ENCODE results near the gene OR4K15.

DNA sequence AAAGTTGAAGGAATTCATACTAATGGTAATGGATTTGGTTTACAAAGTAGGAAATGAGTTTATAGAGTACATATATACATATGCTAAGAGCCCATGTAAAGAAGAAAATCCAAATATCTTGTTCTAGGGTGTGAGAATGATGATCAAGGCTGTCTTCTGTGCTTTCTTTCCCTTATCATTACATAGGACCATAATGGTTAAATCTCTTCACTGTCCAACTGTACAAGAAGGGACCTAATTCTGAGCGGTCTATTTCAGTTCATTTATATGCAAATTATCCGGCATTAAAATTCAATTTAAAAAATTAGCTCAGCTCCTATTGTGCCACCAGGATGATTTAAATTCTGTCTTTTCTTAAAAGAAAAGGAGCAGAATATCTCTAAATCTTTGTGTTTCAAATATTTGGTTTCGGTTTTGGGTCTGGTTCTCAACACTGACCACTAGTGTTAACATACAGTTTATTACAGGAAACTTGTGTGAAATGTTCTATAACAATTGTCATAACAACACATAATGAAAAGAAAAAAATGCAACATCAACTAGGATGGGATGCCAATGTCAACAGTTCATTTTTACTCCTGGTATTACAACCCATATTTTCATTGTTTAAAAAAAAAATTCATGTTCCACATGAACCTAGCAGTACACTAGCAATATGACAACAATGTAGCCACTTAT is 27.8 kb upstream of the OR4K15 start:
- no peak for TF ChIP-seq DPF2 (CRISPR knock-in tag; IDR thresholded peaks at IDR 0.05; ENCODE audit: borderline replicate concordance, low read depth)
- TF ChIP-seq, protein P1, sequence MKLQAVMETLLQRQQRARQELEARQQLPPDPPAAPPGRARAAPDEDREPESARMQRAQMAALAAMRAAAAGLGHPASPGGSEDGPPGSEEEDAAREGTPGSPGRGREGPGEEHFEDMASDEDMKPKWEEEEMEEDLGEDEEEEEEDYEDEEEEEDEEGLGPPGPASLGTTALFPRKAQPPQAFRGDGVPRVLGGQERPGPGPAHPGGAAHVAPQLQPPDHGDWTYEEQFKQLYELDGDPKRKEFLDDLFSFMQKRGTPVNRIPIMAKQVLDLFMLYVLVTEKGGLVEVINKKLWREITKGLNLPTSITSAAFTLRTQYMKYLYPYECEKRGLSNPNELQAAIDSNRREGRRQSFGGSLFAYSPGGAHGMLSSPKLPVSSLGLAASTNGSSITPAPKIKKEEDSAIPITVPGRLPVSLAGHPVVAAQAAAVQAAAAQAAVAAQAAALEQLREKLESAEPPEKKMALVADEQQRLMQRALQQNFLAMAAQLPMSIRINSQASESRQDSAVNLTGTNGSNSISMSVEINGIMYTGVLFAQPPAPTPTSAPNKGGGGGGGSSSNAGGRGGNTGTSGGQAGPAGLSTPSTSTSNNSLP (IDR thresholded peaks at IDR 0.05; ENCODE audit: low read depth, low read length): no peak
- no peak for TF ChIP-seq ELF3 (CRISPR knock-in tag; IDR thresholded peaks at IDR 0.05)
- TF ChIP-seq, protein P2, sequence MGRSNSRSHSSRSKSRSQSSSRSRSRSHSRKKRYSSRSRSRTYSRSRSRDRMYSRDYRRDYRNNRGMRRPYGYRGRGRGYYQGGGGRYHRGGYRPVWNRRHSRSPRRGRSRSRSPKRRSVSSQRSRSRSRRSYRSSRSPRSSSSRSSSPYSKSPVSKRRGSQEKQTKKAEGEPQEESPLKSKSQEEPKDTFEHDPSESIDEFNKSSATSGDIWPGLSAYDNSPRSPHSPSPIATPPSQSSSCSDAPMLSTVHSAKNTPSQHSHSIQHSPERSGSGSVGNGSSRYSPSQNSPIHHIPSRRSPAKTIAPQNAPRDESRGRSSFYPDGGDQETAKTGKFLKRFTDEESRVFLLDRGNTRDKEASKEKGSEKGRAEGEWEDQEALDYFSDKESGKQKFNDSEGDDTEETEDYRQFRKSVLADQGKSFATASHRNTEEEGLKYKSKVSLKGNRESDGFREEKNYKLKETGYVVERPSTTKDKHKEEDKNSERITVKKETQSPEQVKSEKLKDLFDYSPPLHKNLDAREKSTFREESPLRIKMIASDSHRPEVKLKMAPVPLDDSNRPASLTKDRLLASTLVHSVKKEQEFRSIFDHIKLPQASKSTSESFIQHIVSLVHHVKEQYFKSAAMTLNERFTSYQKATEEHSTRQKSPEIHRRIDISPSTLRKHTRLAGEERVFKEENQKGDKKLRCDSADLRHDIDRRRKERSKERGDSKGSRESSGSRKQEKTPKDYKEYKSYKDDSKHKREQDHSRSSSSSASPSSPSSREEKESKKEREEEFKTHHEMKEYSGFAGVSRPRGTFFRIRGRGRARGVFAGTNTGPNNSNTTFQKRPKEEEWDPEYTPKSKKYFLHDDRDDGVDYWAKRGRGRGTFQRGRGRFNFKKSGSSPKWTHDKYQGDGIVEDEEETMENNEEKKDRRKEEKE (IDR thresholded peaks at IDR 0.05): no peak
- TF ChIP-seq, protein P3, sequence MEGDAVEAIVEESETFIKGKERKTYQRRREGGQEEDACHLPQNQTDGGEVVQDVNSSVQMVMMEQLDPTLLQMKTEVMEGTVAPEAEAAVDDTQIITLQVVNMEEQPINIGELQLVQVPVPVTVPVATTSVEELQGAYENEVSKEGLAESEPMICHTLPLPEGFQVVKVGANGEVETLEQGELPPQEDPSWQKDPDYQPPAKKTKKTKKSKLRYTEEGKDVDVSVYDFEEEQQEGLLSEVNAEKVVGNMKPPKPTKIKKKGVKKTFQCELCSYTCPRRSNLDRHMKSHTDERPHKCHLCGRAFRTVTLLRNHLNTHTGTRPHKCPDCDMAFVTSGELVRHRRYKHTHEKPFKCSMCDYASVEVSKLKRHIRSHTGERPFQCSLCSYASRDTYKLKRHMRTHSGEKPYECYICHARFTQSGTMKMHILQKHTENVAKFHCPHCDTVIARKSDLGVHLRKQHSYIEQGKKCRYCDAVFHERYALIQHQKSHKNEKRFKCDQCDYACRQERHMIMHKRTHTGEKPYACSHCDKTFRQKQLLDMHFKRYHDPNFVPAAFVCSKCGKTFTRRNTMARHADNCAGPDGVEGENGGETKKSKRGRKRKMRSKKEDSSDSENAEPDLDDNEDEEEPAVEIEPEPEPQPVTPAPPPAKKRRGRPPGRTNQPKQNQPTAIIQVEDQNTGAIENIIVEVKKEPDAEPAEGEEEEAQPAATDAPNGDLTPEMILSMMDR (CRISPR knock-in tag; IDR thresholded peaks at IDR 0.05): no peak
- TF ChIP-seq ZNF556 (CRISPR knock-in tag; IDR thresholded peaks at IDR 0.05; ENCODE audit: borderline replicate concordance): no peak
- TF ChIP-seq YY1 (IDR thresholded peaks at IDR 0.05; ENCODE audit: insufficient read depth, insufficient replicate concordance, low read depth, low read length): no peak
- TF ChIP-seq ZC3H4 (CRISPR knock-in tag; IDR thresholded peaks at IDR 0.05; ENCODE audit: borderline replicate concordance): no peak
- TF ChIP-seq TSC22D2 (CRISPR knock-in tag; IDR thresholded peaks at IDR 0.05; ENCODE audit: borderline replicate concordance): no peak
- TF ChIP-seq, protein P4, sequence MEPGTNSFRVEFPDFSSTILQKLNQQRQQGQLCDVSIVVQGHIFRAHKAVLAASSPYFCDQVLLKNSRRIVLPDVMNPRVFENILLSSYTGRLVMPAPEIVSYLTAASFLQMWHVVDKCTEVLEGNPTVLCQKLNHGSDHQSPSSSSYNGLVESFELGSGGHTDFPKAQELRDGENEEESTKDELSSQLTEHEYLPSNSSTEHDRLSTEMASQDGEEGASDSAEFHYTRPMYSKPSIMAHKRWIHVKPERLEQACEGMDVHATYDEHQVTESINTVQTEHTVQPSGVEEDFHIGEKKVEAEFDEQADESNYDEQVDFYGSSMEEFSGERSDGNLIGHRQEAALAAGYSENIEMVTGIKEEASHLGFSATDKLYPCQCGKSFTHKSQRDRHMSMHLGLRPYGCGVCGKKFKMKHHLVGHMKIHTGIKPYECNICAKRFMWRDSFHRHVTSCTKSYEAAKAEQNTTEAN (CRISPR knock-in tag; conservative IDR thresholded peaks at IDR 0.05): no peak
- no peak for TF ChIP-seq POLR2A (IDR thresholded peaks at IDR 0.05; ENCODE audit: insufficient read depth in 1 of 2, low read depth in 2 of 2, low read length in 2 of 2)
- TF ChIP-seq HCFC1 (IDR thresholded peaks at IDR 0.05; ENCODE audit: low read depth, low read length): no peak

Data from HepG2 (cell line).